ENCODE results near the gene RSU1.
A peak's percentile ranks its signal among the peaks of the same experiment; 100 is the strongest.

DNA sequence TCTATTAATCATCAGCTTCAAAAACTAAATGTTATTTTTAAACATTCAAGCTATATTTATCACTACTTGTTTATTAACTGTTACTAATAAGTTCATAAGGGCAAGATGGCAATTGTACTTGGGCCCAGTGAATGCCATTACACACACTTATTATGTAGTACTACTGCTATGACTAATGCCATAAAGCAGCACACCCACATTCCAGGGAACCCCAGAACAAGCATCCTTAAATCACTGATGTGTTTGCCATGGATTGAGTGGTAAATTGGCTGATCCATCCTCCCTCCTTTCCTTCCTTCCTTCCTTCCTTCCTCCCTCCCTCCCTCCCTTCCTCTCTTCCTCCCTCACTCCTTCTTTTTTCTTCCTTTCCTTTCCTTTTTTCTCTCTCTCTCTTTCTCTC lies 37.4 kb upstream of the RSU1 start:
- TF ChIP-seq, protein P1, sequence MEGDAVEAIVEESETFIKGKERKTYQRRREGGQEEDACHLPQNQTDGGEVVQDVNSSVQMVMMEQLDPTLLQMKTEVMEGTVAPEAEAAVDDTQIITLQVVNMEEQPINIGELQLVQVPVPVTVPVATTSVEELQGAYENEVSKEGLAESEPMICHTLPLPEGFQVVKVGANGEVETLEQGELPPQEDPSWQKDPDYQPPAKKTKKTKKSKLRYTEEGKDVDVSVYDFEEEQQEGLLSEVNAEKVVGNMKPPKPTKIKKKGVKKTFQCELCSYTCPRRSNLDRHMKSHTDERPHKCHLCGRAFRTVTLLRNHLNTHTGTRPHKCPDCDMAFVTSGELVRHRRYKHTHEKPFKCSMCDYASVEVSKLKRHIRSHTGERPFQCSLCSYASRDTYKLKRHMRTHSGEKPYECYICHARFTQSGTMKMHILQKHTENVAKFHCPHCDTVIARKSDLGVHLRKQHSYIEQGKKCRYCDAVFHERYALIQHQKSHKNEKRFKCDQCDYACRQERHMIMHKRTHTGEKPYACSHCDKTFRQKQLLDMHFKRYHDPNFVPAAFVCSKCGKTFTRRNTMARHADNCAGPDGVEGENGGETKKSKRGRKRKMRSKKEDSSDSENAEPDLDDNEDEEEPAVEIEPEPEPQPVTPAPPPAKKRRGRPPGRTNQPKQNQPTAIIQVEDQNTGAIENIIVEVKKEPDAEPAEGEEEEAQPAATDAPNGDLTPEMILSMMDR (IDR thresholded peaks at IDR 0.05; ENCODE audit: extremely low read depth in 1 of 2, insufficient read depth in 1 of 2, low read depth in 1 of 2, low read length in 2 of 2): no peak
- no peak for TF ChIP-seq POLR2A (IDR thresholded peaks at IDR 0.05; ENCODE audit: low read depth, low read length)
- no peak for TF ChIP-seq EZH2 (IDR thresholded peaks at IDR 0.05; ENCODE audit: borderline replicate concordance, low read depth, low read length, severe bottlenecking)
- no peak for TF ChIP-seq GATA2 (IDR thresholded peaks at IDR 0.05; ENCODE audit: insufficient read depth, insufficient read length, low read depth, low read length)
- peak; percentile 31 for TF ChIP-seq POLR2AphosphoS5 (IDR thresholded peaks at IDR 0.05; ENCODE audit: insufficient read depth, low read depth, low read length)
- TF ChIP-seq MYC (IDR thresholded peaks at IDR 0.05; ENCODE audit: low read depth, low read length): no peak
